Measurements from ENCODE around the gene RBX1.

DNA sequence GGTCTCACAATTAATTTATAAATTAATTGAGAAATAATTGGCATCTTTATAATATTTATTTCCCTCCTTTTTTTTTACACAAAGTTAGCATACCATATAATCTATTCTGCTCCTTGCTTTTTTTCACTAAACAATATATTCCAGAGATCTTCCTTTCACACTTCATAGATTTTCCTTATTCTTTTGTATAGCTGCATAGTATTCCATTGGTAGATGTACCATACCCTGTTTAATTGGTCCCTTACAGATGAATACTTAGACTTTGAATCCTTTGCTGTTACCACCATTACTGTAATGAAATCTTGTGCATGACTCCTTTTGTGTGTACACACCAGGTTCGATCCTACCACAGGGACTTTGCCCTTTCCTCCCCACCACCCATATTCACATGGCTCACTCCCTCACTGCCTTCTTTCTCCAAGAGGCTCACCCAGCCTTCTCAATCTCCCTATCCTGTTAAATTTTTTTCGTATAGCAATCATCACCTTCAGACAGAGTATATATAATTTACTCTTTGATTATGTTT, 48.9 kb downstream of the RBX1 start:
- TF ChIP-seq, protein P1, sequence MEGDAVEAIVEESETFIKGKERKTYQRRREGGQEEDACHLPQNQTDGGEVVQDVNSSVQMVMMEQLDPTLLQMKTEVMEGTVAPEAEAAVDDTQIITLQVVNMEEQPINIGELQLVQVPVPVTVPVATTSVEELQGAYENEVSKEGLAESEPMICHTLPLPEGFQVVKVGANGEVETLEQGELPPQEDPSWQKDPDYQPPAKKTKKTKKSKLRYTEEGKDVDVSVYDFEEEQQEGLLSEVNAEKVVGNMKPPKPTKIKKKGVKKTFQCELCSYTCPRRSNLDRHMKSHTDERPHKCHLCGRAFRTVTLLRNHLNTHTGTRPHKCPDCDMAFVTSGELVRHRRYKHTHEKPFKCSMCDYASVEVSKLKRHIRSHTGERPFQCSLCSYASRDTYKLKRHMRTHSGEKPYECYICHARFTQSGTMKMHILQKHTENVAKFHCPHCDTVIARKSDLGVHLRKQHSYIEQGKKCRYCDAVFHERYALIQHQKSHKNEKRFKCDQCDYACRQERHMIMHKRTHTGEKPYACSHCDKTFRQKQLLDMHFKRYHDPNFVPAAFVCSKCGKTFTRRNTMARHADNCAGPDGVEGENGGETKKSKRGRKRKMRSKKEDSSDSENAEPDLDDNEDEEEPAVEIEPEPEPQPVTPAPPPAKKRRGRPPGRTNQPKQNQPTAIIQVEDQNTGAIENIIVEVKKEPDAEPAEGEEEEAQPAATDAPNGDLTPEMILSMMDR (IDR thresholded peaks at IDR 0.05), result no peak
- TF ChIP-seq POLR2A (IDR thresholded peaks at IDR 0.05) (no peak), EP300 (IDR thresholded peaks at IDR 0.05) (no peak)

Data from suprapubic skin (tissue), 3 donors.